DOHH2 (cell line): ENCODE measurements around the gene RNF4.

Experiments
- H3F3A ChIP-seq: fragments of 200-600 bp; sonication (generic), shearing (Covaris generic); 2 replicates; pipeline ENCODE4 v1.6.0; 2016; ENCODE audit warnings: antibody characterized with exemption, mild to moderate bottlenecking; ENCODE audit not compliant: control insufficient read depth, insufficient read depth
- H3K27ac ChIP-seq: fragments of 200-600 bp; sonication (generic); 2 replicates; pipeline ENCODE4 v1.5.1; 2014; ENCODE audit warnings: low read depth, mild to moderate bottlenecking, low read length, moderate library complexity
- H3K27me3 ChIP-seq: fragments of 200-600 bp; sonication (generic); 2 replicates; pipeline ENCODE4 v1.6.1; 2014; ENCODE audit warnings: mild to moderate bottlenecking, low read length, mixed read lengths; ENCODE audit not compliant: control insufficient read depth
- H3K36me3 ChIP-seq: fragments of 200-600 bp; sonication (generic); 2 replicates; pipeline ENCODE4 v1.6.1; 2014; ENCODE audit warnings: mild to moderate bottlenecking, low read length, moderate library complexity, mixed read lengths; ENCODE audit not compliant: control insufficient read depth
- H3K4me1 ChIP-seq: fragments of 200-600 bp; sonication (generic); 2 replicates; pipeline ENCODE4 v1.6.1; 2014; ENCODE audit warnings: mild to moderate bottlenecking, low read length, mixed read lengths; ENCODE audit not compliant: control insufficient read depth
- H3K4me2 ChIP-seq: fragments of 200-600 bp; sonication (generic); 2 replicates; pipeline ENCODE4 v1.6.0; 2014; ENCODE audit warnings: mild to moderate bottlenecking, low read length, moderate library complexity
- H3K4me3 ChIP-seq: fragments of 200-600 bp; sonication (generic); 2 replicates; pipeline ENCODE4 v1.5.1; 2014; ENCODE audit warnings: mild to moderate bottlenecking, low read length, mixed read lengths
- H3K79me2 ChIP-seq: fragments of 200-600 bp; sonication (generic); 2 replicates; pipeline ENCODE4 v1.6.1; 2014; ENCODE audit warnings: mild to moderate bottlenecking, low read length, mixed read lengths; ENCODE audit not compliant: control insufficient read depth
- H3K9me2 ChIP-seq: fragments of 200-600 bp; sonication (generic); replicated peaks from 2 replicates; pipeline ENCODE4 v1.6.1; 2014; ENCODE audit warnings: mild to moderate bottlenecking, low read length, mixed read lengths; ENCODE audit not compliant: control insufficient read depth
- H3K9me3 ChIP-seq: fragments of 200-600 bp; sonication (generic); 2 replicates; pipeline ENCODE4 v1.6.1; 2014; ENCODE audit warnings: antibody characterized with exemption, low read length, mixed read lengths; ENCODE audit not compliant: control insufficient read depth, insufficient read depth
- H4K20me1 ChIP-seq: fragments of 200-600 bp; sonication (generic); 2 replicates; pipeline ENCODE4 v1.6.0; 2014; ENCODE audit warnings: low read depth, mild to moderate bottlenecking, antibody characterized with exemption, low read length, moderate library complexity; ENCODE audit not compliant: control insufficient read depth, insufficient read depth
- CTCF ChIP-seq: fragments of 200-600 bp; sonication (generic); IDR thresholded peaks from one replicate; pipeline ENCODE4 v1.5.1; 2014; ENCODE audit warnings: antibody characterized with exemption, mild to moderate bottlenecking, low read depth, low read length; ENCODE audit not compliant: poor library complexity, severe bottlenecking
- EZH2phosphoT487 ChIP-seq: fragments of 200-600 bp; sonication (generic); IDR thresholded peaks from 2 replicates; pipeline ENCODE4 v1.6.1; 2017; ENCODE audit warnings: borderline replicate concordance, mild to moderate bottlenecking, antibody characterized with exemption, low read length, moderate library complexity, mixed read lengths

RNF4 gene

GRCh38 chr4:2552806-2553205, 83.9 kb downstream of the RNF4 start:
- Histone ChIP-seq H3F3A (no peaks in the 10 kb centered on the region), H3K27me3 (no peaks in the 10 kb centered on the region), H3K79me2 (peaks cover 96% of the 10 kb centered on the region), H3K4me3 (no peak overlapping the region), H4K20me1 (peaks cover 13% of the 10 kb centered on the region; the same call in 1 of the 2 replicates), H3K36me3 (no peaks in the 10 kb centered on the region), H3K4me1 (no peaks in the 10 kb centered on the region; the same call in 1 of the 2 replicates), H3K4me2 (no peak overlapping the region), H3K27ac (no peak overlapping the region), H3K9me3 (no peaks in the 10 kb centered on the region), H3K9me2 (no peaks in the 10 kb centered on the region)
- no peak for TF ChIP-seq CTCF
- no peak for TF ChIP-seq EZH2phosphoT487

DNA sequence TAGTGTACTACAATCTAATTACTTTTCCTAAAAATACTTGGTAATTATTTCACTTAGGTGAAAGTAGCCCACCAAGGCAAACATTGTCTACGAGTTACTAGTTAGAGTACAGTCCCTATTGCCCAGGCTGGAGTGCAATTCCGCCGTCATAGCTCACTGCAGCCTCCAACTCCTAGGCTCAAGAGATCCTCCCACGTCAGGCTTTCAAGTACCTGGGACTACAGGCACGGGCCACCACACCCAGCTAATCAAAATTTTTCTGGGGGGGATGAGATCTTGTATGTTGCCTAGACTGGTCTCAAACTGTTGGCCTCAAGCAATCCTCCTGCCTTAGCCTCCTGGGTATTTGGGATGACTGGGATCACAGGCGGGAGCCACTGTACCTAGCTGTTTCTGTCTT, 89.4 kb downstream of the RNF4 start:
- Histone ChIP-seq H3K4me3 (no peak overlapping the region), H3K27me3 (no peaks in the 10 kb centered on the region), H3K4me1 (no peaks in the 10 kb centered on the region), H3K36me3 (peaks cover 2% of the 10 kb centered on the region; the same call in 1 of the 2 replicates), H4K20me1 (peaks cover 12% of the 10 kb centered on the region), H3K9me2 (no peaks in the 10 kb centered on the region), H3K4me2 (no peak overlapping the region), H3K9me3 (no peaks in the 10 kb centered on the region), H3K27ac (no peak overlapping the region), H3K79me2 (peaks cover 99% of the 10 kb centered on the region), H3F3A (no peaks in the 10 kb centered on the region)
- TF ChIP-seq CTCF (no peak), EZH2phosphoT487 (no peak)

DNA sequence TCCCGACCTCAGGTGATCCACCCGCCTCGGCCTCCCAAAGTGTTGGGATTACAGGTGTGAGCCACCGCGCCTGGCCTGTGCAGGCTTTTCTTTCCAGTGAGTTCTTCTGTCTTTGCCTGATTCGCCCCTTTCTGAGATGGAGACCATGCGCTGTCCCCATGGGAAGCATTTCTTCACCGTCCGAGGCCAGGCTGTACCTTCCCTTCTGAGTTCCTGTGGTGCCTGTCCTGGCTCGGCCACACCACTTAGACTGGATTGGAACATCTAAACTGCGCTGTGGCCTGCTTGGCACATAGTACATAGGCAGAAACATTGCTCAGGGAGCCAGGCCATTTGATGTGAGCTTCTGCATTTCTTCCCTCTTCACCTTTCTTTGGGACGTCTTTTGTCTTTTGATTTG, 91.3 kb downstream of the RNF4 start:
- Histone ChIP-seq H3K27me3 (no peaks in the 10 kb centered on the region), H3K36me3 (peaks cover 5% of the 10 kb centered on the region; the same call in 1 of the 2 replicates), H3K4me3 (no peak overlapping the region), H3K9me3 (no peaks in the 10 kb centered on the region), H3K4me1 (no peaks in the 10 kb centered on the region), H3K9me2 (no peaks in the 10 kb centered on the region), H3K4me2 (no peak overlapping the region), H4K20me1 (peaks cover 5% of the 10 kb centered on the region), H3K27ac (no peak overlapping the region), H3K79me2 (peaks cover 99% of the 10 kb centered on the region), H3F3A (no peaks in the 10 kb centered on the region)
- TF ChIP-seq CTCF (no peak), EZH2phosphoT487 (no peak)
